ENCODE results near the gene TNS3. TPM values are rescaled to one million over a fixed set of nuclear protein-coding genes. Genes with fewer than 3 reads are reported as not detected.

The TNS3 gene
- total and polyA plus RNA-seq, 3 experiments from 2014 or later, result 1.4 to 1.5 TPM; not detected in 1

- H3K27ac ChIP-seq (ENCODE audit: low read depth, low read length), result no peak overlapping the region
- no peak for DNase-seq
- Mint-ChIP-seq H3K27me3 (no peaks in the 10 kb centered on the region), H3K4me1 (no peaks in the 10 kb centered on the region), H3K4me3 (no peak overlapping the region), H3K36me3 (no peaks in the 10 kb centered on the region), H3K27ac (no peak overlapping the region), H3K9me3 (no peaks in the 10 kb centered on the region)
- ChIA-PET CTCF (no interaction called here), POLR2A (no interaction called here)
- H3K9me3 ChIP-seq (ENCODE audit: low read length), result no peaks in the 10 kb centered on the region
- H3K4me1 ChIP-seq (ENCODE audit: insufficient read depth, low read length), result no peaks in the 10 kb centered on the region
- no peaks in the 10 kb centered on the region for H3K36me3 ChIP-seq (ENCODE audit: insufficient read depth, low read length)
- H3K4me3 ChIP-seq (ENCODE audit: low read length), result no peak overlapping the region
- H3K27me3 ChIP-seq (ENCODE audit: insufficient read depth, low read length, poor library complexity, severe bottlenecking), result no peaks in the 10 kb centered on the region
These were observed 226.2 kb downstream of the TNS3 start for GRCh38 chr7:47355684-47356083.

GRCh38 chr7:47354831-47355541 is 226.9 kb downstream of the TNS3 start:
- Histone ChIP-seq H3K27ac (ENCODE audit: low read depth, low read length) (no peak overlapping the region), H3K36me3 (ENCODE audit: insufficient read depth, low read length) (no peaks in the 10 kb centered on the region), H3K4me3 (ENCODE audit: low read length) (no peak overlapping the region), H3K27me3 (ENCODE audit: insufficient read depth, low read length, poor library complexity, severe bottlenecking) (no peaks in the 10 kb centered on the region), H3K9me3 (ENCODE audit: low read length) (no peaks in the 10 kb centered on the region), H3K4me1 (ENCODE audit: insufficient read depth, low read length) (no peaks in the 10 kb centered on the region)
- H3K27ac Mint-ChIP-seq, result no peak overlapping the region
- POLR2A ChIA-PET, result no interaction called here
- no peak for DNase-seq
- no peaks in the 10 kb centered on the region for H3K9me3 Mint-ChIP-seq
- CTCF ChIA-PET, result no interaction called here
- H3K27me3 Mint-ChIP-seq, result no peaks in the 10 kb centered on the region
- H3K4me3 Mint-ChIP-seq, result no peak overlapping the region
- no peaks in the 10 kb centered on the region for H3K36me3 Mint-ChIP-seq
- H3K4me1 Mint-ChIP-seq, result no peaks in the 10 kb centered on the region

DNA sequence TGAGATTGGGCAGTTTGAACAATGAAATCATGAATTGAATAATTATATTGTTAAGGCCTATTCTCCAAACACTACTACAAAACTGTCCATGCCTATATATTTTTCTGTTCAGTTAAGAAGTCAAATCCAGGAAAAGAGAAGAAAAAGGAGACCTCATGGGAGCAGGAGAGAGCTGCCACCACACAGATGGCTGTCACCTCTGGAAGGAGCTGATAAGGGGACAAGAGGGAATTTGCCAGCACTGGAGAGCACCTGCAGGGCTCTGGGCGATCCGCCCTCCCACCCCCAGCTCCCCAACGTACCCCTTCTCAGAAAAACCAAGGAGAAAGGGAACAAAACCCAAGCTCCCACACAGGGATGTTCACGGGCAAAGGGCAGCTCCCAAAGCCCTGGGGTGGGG is 227.8 kb downstream of the TNS3 start:
- Histone ChIP-seq H3K27ac (ENCODE audit: low read depth, low read length) (no peak overlapping the region), H3K4me1 (ENCODE audit: insufficient read depth, low read length) (no peaks in the 10 kb centered on the region), H3K4me3 (ENCODE audit: low read length) (no peak overlapping the region), H3K9me3 (ENCODE audit: low read length) (no peaks in the 10 kb centered on the region), H3K36me3 (ENCODE audit: insufficient read depth, low read length) (no peaks in the 10 kb centered on the region), H3K27me3 (ENCODE audit: insufficient read depth, low read length, poor library complexity, severe bottlenecking) (no peaks in the 10 kb centered on the region)
- POLR2A ChIA-PET, result no interaction called here
- Mint-ChIP-seq H3K9me3 (no peaks in the 10 kb centered on the region), H3K27me3 (no peaks in the 10 kb centered on the region), H3K4me1 (no peaks in the 10 kb centered on the region), H3K36me3 (no peaks in the 10 kb centered on the region), H3K27ac (no peak overlapping the region), H3K4me3 (no peak overlapping the region)
- CTCF ChIA-PET, result no interaction called here
- no peak for DNase-seq

- Mint-ChIP-seq H3K27ac (no peak overlapping the region), H3K36me3 (no peaks in the 10 kb centered on the region), H3K27me3 (no peaks in the 10 kb centered on the region), H3K4me1 (no peaks in the 10 kb centered on the region), H3K9me3 (no peaks in the 10 kb centered on the region), H3K4me3 (no peak overlapping the region)
- Histone ChIP-seq H3K9me3 (ENCODE audit: low read length) (no peaks in the 10 kb centered on the region), H3K4me3 (ENCODE audit: low read length) (no peak overlapping the region), H3K4me1 (ENCODE audit: insufficient read depth, low read length) (no peaks in the 10 kb centered on the region), H3K27me3 (ENCODE audit: insufficient read depth, low read length, poor library complexity, severe bottlenecking) (no peaks in the 10 kb centered on the region), H3K36me3 (ENCODE audit: insufficient read depth, low read length) (no peaks in the 10 kb centered on the region), H3K27ac (ENCODE audit: low read depth, low read length) (no peak overlapping the region)
- no peak for DNase-seq
- ChIA-PET CTCF (no interaction called here), POLR2A (no interaction called here)
These were observed 229.4 kb downstream of the TNS3 start for GRCh38 chr7:47352394-47352968.

DNA sequence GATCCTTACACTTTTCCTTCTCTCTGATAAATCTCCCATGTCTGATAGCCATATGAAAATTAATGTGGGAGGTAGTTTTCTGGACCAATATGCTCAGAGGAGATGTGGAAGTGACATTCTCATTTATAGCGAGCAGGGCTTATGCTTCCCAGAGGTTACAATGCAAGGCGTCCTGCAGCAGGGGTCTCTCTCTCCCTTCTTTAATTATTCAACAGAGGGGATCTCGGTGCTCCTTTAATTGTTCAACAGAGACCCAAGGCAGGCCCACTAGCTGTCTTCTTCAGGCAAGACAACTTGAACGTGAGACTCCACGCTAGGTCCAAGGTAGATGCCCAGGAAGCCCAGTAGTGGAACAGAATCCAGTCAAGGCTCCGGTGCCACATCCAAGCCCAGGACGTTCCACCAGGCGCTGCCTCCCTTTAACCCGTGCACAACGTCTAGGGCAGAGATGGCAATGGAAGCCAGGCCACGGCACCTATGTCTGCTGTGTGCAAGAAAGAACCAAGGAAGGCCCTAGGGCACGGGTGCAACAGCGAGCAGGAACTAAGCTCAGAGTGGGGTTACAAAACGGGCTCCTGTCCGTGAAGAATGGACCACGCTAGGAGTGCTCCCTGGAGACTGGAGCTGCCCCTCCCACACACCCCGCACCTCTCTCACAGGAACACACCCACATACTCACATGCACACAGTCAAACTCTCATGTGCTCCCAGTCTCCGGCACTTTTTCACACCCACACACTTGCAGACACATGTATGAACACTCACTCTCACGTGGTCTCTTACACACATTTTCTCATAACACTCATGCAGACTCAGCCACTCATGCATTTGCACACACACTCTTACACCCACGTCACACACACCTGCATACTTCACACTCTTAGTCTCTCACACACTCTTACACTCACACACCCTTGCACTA is 230.4 kb downstream of the TNS3 start:
- no peaks in the 10 kb centered on the region for H3K27me3 ChIP-seq (ENCODE audit: insufficient read depth, low read length, poor library complexity, severe bottlenecking)
- H3K4me1 ChIP-seq (ENCODE audit: insufficient read depth, low read length), result no peaks in the 10 kb centered on the region
- H3K27ac ChIP-seq (ENCODE audit: low read depth, low read length), result no peak overlapping the region
- H3K9me3 ChIP-seq (ENCODE audit: low read length), result no peaks in the 10 kb centered on the region
- H3K36me3 ChIP-seq (ENCODE audit: insufficient read depth, low read length), result no peaks in the 10 kb centered on the region
- no peaks in the 10 kb centered on the region for H3K4me1 Mint-ChIP-seq
- no peaks in the 10 kb centered on the region for H3K36me3 Mint-ChIP-seq
- no peak overlapping the region for H3K27ac Mint-ChIP-seq
- H3K9me3 Mint-ChIP-seq, result no peaks in the 10 kb centered on the region
- no peak overlapping the region for H3K4me3 Mint-ChIP-seq
- ChIA-PET CTCF (interaction anchor here (0.5 to 0.8 kb wide), 2 partner anchors 14 to 44 kb away, joined by 3 to 4 read pairs; no protein-coding TSS in a partner anchor), POLR2A (no interaction called here)
- no peak for DNase-seq
- no peak overlapping the region for H3K4me3 ChIP-seq (ENCODE audit: low read length)
- H3K27me3 Mint-ChIP-seq, result no peaks in the 10 kb centered on the region

- POLR2A ChIA-PET, result no interaction called here
- no peaks in the 10 kb centered on the region for H3K9me3 Mint-ChIP-seq
- CTCF ChIA-PET, result no interaction called here
These were observed 231.5 kb downstream of the TNS3 start for GRCh38 chr7:47350425-47350824.

GRCh38 chr7:47349401-47349800 is 232.5 kb downstream of the TNS3 start:
- Histone ChIP-seq H3K9me3 (ENCODE audit: low read length) (no peaks in the 10 kb centered on the region), H3K4me3 (ENCODE audit: low read length) (no peak overlapping the region), H3K4me1 (ENCODE audit: insufficient read depth, low read length) (no peaks in the 10 kb centered on the region), H3K27me3 (ENCODE audit: insufficient read depth, low read length, poor library complexity, severe bottlenecking) (no peaks in the 10 kb centered on the region), H3K36me3 (ENCODE audit: insufficient read depth, low read length) (no peaks in the 10 kb centered on the region), H3K27ac (ENCODE audit: low read depth, low read length) (no peak overlapping the region)
- Mint-ChIP-seq H3K4me1 (no peaks in the 10 kb centered on the region), H3K27ac (no peak overlapping the region), H3K4me3 (no peak overlapping the region), H3K27me3 (no peaks in the 10 kb centered on the region), H3K36me3 (no peaks in the 10 kb centered on the region), H3K9me3 (no peaks in the 10 kb centered on the region)
- DNase-seq, result no peak
- ChIA-PET CTCF (no interaction called here), POLR2A (no interaction called here)

More at GRCh38 chr7:47350425-47350824, 231.5 kb downstream of the TNS3 start:
- Histone ChIP-seq H3K9me3 (ENCODE audit: low read length) (no peaks in the 10 kb centered on the region), H3K36me3 (ENCODE audit: insufficient read depth, low read length) (no peaks in the 10 kb centered on the region), H3K27ac (ENCODE audit: low read depth, low read length) (no peak overlapping the region), H3K4me1 (ENCODE audit: insufficient read depth, low read length) (no peaks in the 10 kb centered on the region), H3K4me3 (ENCODE audit: low read length) (no peak overlapping the region), H3K27me3 (ENCODE audit: insufficient read depth, low read length, poor library complexity, severe bottlenecking) (no peaks in the 10 kb centered on the region)
- DNase-seq, result no peak
- H3K4me3 Mint-ChIP-seq, result no peak overlapping the region
- no peaks in the 10 kb centered on the region for H3K27me3 Mint-ChIP-seq
- H3K36me3 Mint-ChIP-seq, result no peaks in the 10 kb centered on the region
- no peaks in the 10 kb centered on the region for H3K4me1 Mint-ChIP-seq
- no peak overlapping the region for H3K27ac Mint-ChIP-seq

DNA sequence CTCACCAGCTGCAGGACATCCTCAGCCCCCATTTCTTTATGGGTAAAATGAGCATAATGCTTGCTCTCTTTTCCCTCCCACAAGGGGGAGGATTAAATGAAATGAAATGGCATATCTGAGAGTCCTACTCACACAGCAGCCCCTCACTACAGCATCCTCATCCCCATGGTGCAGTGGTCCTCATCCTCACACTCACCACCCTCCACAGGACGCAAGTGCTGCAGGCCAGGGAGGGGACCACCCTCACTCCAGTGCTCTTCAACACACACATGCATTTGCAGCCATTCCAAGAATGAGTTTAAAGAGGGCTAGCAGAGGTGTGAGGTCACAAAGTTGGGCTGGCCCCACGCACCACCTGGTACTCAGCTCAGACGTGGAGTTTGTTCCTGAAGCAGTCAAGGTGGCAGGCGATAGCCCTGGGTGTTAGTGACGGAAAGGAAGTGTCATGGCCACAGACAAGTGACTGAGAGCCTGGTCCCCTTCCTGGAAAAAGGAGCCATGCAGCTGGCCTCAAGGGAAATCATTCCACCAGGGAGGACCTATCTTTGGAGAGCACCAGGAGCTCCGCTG is 234.0 kb downstream of the TNS3 start:
- Mint-ChIP-seq H3K4me1 (no peaks in the 10 kb centered on the region), H3K4me3 (no peak overlapping the region), H3K9me3 (peaks cover 0 to 2% (median 0%) of the 10 kb centered on the region in 5 donors), H3K36me3 (no peaks in the 10 kb centered on the region), H3K27ac (no peak overlapping the region), H3K27me3 (no peaks in the 10 kb centered on the region)
- Histone ChIP-seq H3K27me3 (ENCODE audit: insufficient read depth, low read length, poor library complexity, severe bottlenecking) (no peaks in the 10 kb centered on the region), H3K4me1 (ENCODE audit: insufficient read depth, low read length) (no peaks in the 10 kb centered on the region), H3K27ac (ENCODE audit: low read depth, low read length) (no peak overlapping the region), H3K4me3 (ENCODE audit: low read length) (no peak overlapping the region), H3K36me3 (ENCODE audit: insufficient read depth, low read length) (no peaks in the 10 kb centered on the region), H3K9me3 (ENCODE audit: low read length) (no peaks in the 10 kb centered on the region)
- no peak for DNase-seq
- CTCF ChIA-PET, result no interaction called here
- POLR2A ChIA-PET, result no interaction called here

Measured in CD8-positive, alpha-beta memory T cell (primary cell).